ENCODE results near the gene UPF3A.
"Not testable (repeated sequence)": the region's sequence is repeated elsewhere in the genome, so short reads cannot be mapped to it uniquely, and the experiment has no call there.

The UPF3A gene

GRCh38 chr13:114339857-114340534 is 58.6 kb downstream of the UPF3A start:
- Histone ChIP-seq H3K4me1 (ENCODE audit: control insufficient read depth, insufficient read depth, low read length) (0 out of 2 replicates have a peak, but pooled peaks cover 4% of the 10 kb centered on the region), H3K9ac (ENCODE audit: low read length) (no peak overlapping the region), H3K4me3 (ENCODE audit: low read depth, low read length) (no peak overlapping the region), H3K36me3 (ENCODE audit: control insufficient read depth, insufficient read depth, low read length) (no peaks in the 10 kb centered on the region), H3K27ac (ENCODE audit: low read depth, low read length) (no peak overlapping the region), H3K9me3 (ENCODE audit: control insufficient read depth, insufficient read depth, low read depth, low read length) (no peaks in the 10 kb centered on the region), H3K27me3 (ENCODE audit: control insufficient read depth, insufficient read depth, low read length) (no peaks in the 10 kb centered on the region)

DNA sequence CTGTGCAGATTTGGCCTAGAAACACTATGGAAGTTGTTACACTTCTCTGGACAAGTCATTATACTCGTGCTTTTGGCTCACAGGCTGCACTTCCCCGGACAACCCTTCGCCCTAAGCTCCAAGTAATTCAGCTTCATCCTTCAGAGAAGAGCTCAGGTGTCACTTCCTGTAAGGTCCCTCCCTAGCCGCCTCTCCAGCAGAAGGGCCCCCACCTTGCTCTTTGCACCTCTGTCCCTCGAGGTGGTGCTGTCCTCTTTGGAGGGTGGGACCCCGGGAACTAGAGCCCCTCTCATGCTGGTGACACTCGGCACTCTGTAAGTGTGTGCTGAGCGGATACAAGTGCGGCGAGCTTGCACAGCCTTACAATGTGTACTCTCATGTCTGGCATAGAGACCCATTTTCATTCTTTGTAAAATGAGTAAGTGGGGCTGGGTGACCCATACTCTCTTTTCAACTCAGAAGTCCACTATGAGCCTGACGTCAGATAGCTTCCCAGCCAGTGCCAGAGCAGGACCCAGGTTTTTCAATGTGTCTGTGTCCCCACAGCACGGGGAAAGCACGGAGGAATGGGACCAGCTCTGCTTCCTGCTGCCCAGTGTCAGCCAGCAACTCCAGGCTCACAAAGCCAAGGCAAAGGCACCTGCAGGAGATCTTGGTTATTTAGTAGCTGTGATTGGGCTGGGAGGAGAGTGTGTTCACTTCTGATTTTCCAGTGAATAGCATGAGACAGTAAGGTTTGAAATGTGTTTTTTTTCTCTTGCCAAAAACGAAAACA is 59.8 kb downstream of the UPF3A start:
- no peak overlapping the region for H3K4me3 ChIP-seq (ENCODE audit: low read depth, low read length)
- H3K27ac ChIP-seq (ENCODE audit: low read depth, low read length), result no peak overlapping the region
- no peaks in the 10 kb centered on the region for H3K27me3 ChIP-seq (ENCODE audit: control insufficient read depth, insufficient read depth, low read length)
- H3K9ac ChIP-seq (ENCODE audit: low read length), result no peak overlapping the region
- no peaks in the 10 kb centered on the region for H3K9me3 ChIP-seq (ENCODE audit: control insufficient read depth, insufficient read depth, low read depth, low read length)
- H3K36me3 ChIP-seq (ENCODE audit: control insufficient read depth, insufficient read depth, low read length), result no peaks in the 10 kb centered on the region
- 0 out of 2 replicates have a peak, but pooled peaks cover 4% of the 10 kb centered on the region for H3K4me1 ChIP-seq (ENCODE audit: control insufficient read depth, insufficient read depth, low read length)

DNA sequence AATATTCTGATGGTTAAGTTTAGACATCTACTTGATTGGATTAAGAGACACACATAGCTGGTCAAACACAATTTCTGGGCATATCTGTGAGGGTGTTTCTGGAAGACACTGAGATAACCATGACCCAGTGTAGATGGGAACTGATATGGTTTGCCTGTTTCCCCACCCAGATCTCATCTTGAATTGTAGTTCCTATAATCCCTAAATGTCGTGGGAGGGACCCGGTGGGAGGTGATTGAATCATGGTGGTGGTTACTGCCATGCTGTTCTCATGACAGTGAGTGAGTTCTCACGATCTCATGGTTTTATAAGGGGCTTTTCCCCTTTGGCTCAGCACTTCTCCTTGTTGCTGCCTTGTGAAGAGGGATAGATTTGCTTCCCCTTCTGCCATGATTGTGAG is 65.9 kb downstream of the UPF3A start:
- not testable (repeated sequence) for H3K27me3 ChIP-seq (ENCODE audit: control insufficient read depth, insufficient read depth, low read length); H3K9ac ChIP-seq (ENCODE audit: low read length); H3K36me3 ChIP-seq (ENCODE audit: control insufficient read depth, insufficient read depth, low read length); H3K4me1 ChIP-seq (ENCODE audit: control insufficient read depth, insufficient read depth, low read length); H3K4me3 ChIP-seq (ENCODE audit: low read depth, low read length); H3K27ac ChIP-seq (ENCODE audit: low read depth, low read length); H3K9me3 ChIP-seq (ENCODE audit: control insufficient read depth, insufficient read depth, low read depth, low read length)

GRCh38 chr13:114352763-114353162 is 71.4 kb downstream of the UPF3A start:
- H3K4me1 ChIP-seq (ENCODE audit: control insufficient read depth, insufficient read depth, low read length); H3K36me3 ChIP-seq (ENCODE audit: control insufficient read depth, insufficient read depth, low read length); H3K9ac ChIP-seq (ENCODE audit: low read length); H3K27ac ChIP-seq (ENCODE audit: low read depth, low read length); H3K9me3 ChIP-seq (ENCODE audit: control insufficient read depth, insufficient read depth, low read depth, low read length); H3K27me3 ChIP-seq (ENCODE audit: control insufficient read depth, insufficient read depth, low read length); H3K4me3 ChIP-seq (ENCODE audit: low read depth, low read length): not testable (repeated sequence)

DNA sequence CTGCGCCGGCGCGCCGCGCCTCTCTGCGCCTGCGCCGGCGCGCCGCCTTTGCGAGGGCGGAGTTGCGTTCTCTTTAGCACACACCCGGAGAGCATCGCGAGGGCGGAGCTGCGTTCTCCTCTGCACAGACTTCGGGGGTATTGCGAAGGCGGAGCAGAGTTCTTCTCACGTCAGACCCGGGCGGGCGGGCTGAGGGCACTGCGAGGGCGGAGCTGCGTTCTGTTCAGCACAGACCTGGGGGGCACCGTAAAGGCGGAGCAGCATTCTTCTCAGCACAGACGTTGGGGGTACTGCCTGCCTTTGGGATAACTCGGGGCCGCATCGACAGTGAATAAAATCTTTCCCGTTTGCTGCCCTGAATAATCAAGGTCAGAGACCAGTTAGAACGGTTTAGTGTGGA is 72.0 kb downstream of the UPF3A start:
- not testable (repeated sequence) for H3K9ac ChIP-seq (ENCODE audit: low read length)

More for the DNA sequence above, 72.0 kb downstream of the UPF3A start:
- not testable (repeated sequence) for H3K4me3 ChIP-seq (ENCODE audit: low read depth, low read length); H3K27me3 ChIP-seq (ENCODE audit: control insufficient read depth, insufficient read depth, low read length); H3K36me3 ChIP-seq (ENCODE audit: control insufficient read depth, insufficient read depth, low read length); H3K4me1 ChIP-seq (ENCODE audit: control insufficient read depth, insufficient read depth, low read length); H3K27ac ChIP-seq (ENCODE audit: low read depth, low read length); H3K9me3 ChIP-seq (ENCODE audit: control insufficient read depth, insufficient read depth, low read depth, low read length)

Data from HUES6 (cell line).